B cell (primary cell): Measurements from ENCODE around the gene ZSWIM6.

Source experiments
- CTCF ChIP-seq: fragments of 200-600 bp; IDR thresholded peaks from one replicate; pipeline ENCODE4 v1.8.0; 2022; ENCODE audit warnings: antibody characterized with exemption, mild to moderate bottlenecking
- EZH2 ChIP-seq: IDR thresholded peaks from 2 replicates; pipeline ENCODE4 v1.6.1; 2012; ENCODE audit warnings: borderline replicate concordance, low read depth, mild to moderate bottlenecking, moderate library complexity, low read length; ENCODE audit not compliant: insufficient read depth, poor library complexity, severe bottlenecking

GRCh38 chr5:61472172-61472958 lies 140.3 kb downstream of the ZSWIM6 start:
- TF ChIP-seq CTCF, result no peak
- no peak for TF ChIP-seq EZH2
